VCaP (cell line): ENCODE measurements around the gene VPS13D.

Experiments used
- H3K27ac ChIP-seq: fragments of 450-650 bp; 2 replicates; pipeline ENCODE4 v1.5.1; 2017
- TF ChIP-seq, protein P1 (sequence below): fragments of 450-650 bp; conservative IDR thresholded peaks from 2 replicates; pipeline ENCODE4 v1.5.1; 2017; ENCODE audit warnings: mild to moderate bottlenecking, moderate library complexity

Gene VPS13D

DNA sequence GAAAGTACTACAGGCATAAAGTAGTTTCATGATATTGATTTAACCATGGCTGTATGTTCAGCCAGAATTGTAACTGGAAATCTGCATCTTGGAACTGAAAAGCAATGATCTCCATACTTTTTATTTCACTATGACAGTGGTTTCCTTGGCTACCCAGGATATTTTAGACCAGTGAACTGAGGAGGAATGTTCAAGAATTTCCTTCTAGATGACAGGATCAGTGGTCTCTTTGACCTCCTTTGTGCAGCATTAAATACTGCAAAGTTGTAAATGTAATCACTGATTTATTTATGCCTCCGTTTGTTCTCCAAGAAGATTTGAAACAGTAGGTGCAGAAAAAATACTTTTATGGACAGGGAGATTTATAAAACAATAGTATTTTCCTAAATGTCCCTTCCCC lies 39.5 kb downstream of the VPS13D start:
- H3K27ac ChIP-seq: no peak overlapping the region
- TF ChIP-seq, protein P1, sequence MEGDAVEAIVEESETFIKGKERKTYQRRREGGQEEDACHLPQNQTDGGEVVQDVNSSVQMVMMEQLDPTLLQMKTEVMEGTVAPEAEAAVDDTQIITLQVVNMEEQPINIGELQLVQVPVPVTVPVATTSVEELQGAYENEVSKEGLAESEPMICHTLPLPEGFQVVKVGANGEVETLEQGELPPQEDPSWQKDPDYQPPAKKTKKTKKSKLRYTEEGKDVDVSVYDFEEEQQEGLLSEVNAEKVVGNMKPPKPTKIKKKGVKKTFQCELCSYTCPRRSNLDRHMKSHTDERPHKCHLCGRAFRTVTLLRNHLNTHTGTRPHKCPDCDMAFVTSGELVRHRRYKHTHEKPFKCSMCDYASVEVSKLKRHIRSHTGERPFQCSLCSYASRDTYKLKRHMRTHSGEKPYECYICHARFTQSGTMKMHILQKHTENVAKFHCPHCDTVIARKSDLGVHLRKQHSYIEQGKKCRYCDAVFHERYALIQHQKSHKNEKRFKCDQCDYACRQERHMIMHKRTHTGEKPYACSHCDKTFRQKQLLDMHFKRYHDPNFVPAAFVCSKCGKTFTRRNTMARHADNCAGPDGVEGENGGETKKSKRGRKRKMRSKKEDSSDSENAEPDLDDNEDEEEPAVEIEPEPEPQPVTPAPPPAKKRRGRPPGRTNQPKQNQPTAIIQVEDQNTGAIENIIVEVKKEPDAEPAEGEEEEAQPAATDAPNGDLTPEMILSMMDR: no peak

DNA sequence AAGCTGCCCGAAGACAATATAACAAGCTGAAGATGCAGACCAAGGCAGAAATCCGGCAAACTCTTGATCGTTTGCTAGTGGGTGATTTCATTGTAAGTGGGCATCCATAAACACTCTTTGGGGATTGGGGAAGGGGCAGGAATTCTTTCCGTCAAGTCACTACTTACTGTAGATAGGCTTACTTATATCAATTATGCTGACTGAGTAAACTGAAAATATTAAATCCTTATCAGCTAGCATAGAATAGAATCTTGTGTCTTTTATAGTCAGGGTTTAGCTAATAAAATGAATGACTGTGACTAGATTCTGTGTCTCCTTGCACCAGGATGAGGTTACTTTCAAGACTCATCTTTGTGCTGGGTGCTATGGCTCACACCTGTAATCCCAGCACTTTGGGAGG lies 41.2 kb downstream of the VPS13D start:
- H3K27ac ChIP-seq: no peak overlapping the region
- TF ChIP-seq, protein P1: no peak

DNA sequence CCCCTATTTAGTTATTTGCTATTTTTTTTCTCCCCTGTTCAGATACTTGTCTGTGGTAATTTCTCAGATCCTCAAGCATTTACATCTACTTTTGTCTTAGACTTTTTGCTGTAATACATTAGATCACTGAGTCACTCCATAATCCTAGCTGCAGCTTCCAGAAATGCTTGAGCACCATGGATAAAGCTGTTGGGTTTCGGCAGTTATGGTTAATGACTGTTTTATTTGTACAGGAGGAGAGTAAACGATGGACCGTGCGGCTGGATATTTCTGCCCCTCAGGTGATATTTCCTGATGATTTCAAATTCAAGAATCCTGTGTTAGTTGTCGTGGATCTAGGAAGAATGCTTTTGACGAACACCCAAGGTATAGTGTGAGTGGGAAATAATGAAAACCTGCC lies 42.9 kb downstream of the VPS13D start:
- H3K27ac ChIP-seq: peak overlapping the region; percentile 23; the same call in 1 of the 2 replicates
- TF ChIP-seq, protein P1: no peak

DNA sequence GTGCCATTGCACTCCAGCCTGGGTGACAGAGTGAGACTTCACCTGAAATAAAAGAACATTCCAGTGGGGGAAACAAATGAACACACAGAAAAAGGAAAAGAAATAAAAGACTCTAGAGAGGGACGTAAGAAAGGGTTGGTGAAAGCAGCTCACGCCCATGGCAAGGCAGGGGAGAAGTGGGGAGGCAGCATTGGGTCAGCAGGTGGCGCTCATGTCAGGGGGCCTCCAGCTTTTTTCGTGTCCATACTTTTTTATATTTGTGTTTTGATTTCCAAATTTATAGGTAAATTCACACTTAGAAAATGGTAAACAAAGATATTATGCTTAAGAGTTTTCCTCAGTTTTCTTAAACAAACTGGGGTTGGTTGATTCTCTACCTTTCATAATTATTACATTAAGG lies 45.5 kb downstream of the VPS13D start:
- no peak overlapping the region for H3K27ac ChIP-seq
- TF ChIP-seq, protein P1: peak; percentile 82

DNA sequence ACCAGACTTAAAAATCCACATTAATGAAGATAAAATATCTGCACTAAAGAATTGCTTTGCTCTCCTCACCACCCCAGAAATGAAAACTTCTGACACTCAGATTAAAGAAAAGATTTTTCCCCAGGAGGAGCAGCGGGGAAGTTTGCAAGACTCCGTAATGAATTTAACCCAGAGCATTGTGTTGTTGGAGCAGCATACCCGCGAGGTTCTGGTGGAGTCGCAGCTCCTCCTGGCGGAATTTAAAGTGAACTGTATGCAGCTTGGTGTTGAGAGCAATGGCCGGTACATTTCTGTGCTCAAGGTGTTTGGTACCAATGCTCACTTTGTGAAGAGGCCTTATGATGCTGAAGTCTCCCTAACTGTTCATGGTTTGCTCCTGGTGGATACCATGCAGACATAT lies 46.4 kb downstream of the VPS13D start:
- no peak overlapping the region for H3K27ac ChIP-seq

DNA sequence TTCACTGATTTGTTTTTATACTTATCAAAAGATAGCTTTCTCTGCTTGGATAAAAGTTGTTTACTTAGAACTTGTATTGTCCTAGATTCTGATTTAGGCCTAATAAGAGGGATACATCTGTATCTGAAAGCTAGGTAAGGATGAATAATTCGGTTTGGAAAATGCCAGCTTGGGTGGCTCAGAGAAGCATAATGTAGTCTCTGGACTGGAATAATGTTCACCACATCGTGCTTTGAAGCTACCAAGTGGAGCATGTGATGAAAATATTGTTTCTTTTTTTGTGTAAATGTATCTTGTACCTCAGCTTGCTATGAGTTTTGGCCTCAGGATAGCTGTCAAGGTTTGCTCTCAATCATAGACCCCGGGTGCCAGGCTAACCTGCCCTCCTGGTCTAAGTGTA lies 49.2 kb downstream of the VPS13D start:
- peak overlapping the region; percentile 25; the same call in 1 of the 2 replicates for H3K27ac ChIP-seq
- TF ChIP-seq, protein P1: no peak

More for the DNA sequence above, 46.4 kb downstream of the VPS13D start:
- TF ChIP-seq, protein P1: peak; percentile 58

DNA sequence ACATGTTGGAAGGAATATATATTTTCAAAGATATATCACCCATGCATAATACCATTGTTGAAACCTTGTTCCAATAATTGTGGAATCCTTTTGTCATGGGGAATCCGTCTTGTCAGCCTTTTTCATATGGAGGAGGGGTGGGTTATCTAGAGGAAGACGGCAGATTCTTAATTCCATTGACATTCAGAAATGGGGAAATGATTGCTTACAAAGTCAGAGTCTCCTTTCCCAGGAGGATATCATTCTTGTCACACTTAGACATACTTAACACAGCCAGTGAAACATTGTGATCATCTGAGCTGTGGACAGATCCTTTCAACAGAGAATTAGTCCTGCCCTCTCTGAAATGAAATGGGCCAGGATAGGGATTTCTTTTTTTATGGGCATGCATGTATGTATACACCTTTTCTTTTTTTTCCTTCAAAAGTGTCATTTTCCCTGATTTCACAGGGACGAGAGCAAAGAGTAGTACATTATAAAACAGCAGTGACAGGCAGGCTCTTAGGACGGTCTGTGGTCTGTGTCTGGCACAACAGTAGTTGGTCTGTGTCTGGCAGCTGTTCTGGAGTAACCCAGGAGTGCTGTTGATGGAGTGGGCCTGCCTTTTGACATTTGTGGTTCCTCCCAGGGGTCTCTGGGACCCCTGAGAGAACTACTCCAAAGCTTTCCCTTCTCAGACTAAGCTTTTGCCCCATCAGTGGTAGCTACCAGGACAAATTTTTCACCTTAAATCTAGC lies 50.1 kb downstream of the VPS13D start:
- TF ChIP-seq, protein P1: no peak

More for the DNA sequence above, 50.1 kb downstream of the VPS13D start:
- no peak overlapping the region for H3K27ac ChIP-seq
